Fibroblast of mammary gland (primary cell): Measurements from ENCODE around the gene OPHN1.
"Not testable (repeated sequence)": the region's sequence is repeated elsewhere in the genome, so short reads cannot be mapped to it uniquely, and the experiment has no call there.

Experiments
- DNase-seq: peaks from one replicate; pipeline ENCODE4 v3.0.0-alpha.2; 2010; ENCODE audit warnings: low read depth
- H3K4me3 ChIP-seq: 2 replicates; pipeline ENCODE4 v1.5.1; 2011; ENCODE audit warnings: low read depth, mild to moderate bottlenecking, low read length, moderate library complexity; ENCODE audit not compliant: control insufficient read depth
- TF ChIP-seq, protein P1 (sequence below): conservative IDR thresholded peaks from 2 replicates; pipeline ENCODE4 v1.5.1; 2011; ENCODE audit warnings: low read depth, low read length, inconsistent platforms; ENCODE audit not compliant: control insufficient read depth, insufficient read depth

Gene OPHN1

GRCh38 chrX:68403038-68403437, 30.3 kb downstream of the OPHN1 start:
- no peak overlapping the region for H3K4me3 ChIP-seq
- TF ChIP-seq, protein P1, sequence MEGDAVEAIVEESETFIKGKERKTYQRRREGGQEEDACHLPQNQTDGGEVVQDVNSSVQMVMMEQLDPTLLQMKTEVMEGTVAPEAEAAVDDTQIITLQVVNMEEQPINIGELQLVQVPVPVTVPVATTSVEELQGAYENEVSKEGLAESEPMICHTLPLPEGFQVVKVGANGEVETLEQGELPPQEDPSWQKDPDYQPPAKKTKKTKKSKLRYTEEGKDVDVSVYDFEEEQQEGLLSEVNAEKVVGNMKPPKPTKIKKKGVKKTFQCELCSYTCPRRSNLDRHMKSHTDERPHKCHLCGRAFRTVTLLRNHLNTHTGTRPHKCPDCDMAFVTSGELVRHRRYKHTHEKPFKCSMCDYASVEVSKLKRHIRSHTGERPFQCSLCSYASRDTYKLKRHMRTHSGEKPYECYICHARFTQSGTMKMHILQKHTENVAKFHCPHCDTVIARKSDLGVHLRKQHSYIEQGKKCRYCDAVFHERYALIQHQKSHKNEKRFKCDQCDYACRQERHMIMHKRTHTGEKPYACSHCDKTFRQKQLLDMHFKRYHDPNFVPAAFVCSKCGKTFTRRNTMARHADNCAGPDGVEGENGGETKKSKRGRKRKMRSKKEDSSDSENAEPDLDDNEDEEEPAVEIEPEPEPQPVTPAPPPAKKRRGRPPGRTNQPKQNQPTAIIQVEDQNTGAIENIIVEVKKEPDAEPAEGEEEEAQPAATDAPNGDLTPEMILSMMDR, result no peak
- DNase-seq, result no peak

DNA sequence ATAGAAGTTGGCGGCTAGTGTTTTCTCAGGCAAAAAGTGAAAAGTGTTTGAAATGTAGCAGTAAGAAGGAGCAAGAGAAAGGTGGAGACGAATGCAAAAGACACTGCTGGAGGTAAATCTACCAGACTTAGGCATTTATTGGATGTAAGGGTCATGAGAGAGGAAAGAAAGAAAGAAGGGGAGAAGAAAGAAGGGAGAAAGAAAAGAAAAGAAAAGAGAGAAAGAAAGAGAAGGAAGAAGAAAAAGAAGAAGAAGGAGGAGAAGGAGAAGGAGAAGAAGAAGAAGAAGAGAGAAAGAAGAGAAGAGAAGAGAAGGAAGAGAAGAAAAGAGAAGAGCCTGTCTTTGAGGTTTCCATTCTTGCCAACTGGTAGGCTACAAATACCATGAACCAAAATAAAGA, 31.2 kb downstream of the OPHN1 start:
- no peak overlapping the region for H3K4me3 ChIP-seq
- TF ChIP-seq, protein P1, result no peak
- DNase-seq, result no peak

- DNase-seq, result peak; percentile 19
- TF ChIP-seq, protein P1, result no peak
- H3K4me3 ChIP-seq, result no peak overlapping the region
Observed at GRCh38 chrX:68398291-68398690, 35.0 kb downstream of the OPHN1 start.

DNA sequence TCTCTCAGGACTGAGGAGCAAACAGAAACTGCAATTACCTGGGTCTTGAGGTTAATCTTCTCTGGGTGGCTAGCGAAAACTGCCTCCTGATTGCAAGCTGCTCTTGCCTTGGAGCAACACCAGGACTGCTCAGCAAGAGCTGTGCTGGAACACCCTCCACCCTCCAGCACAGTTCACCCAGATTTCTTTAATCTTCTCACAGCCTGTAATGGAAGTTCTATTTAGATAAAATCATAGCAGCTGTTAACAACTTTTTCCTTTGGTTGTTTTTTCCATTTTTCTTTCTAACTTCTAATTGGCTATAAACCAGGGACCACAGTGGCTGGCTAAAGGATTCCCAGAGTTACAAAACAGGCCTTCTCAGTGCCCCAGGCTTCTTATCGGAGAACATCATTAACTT, 36.3 kb downstream of the OPHN1 start:
- H3K4me3 ChIP-seq, result no peak overlapping the region
- TF ChIP-seq, protein P1, result no peak
- DNase-seq, result no peak

GRCh38 chrX:68389419-68389960, 43.8 kb downstream of the OPHN1 start:
- not testable (repeated sequence) for H3K4me3 ChIP-seq, DNase-seq

- no peak overlapping the region for H3K4me3 ChIP-seq
- DNase-seq, result no peak
- TF ChIP-seq, protein P1, result no peak
Observed at GRCh38 chrX:68387776-68388175, 45.5 kb downstream of the OPHN1 start.

GRCh38 chrX:68383540-68383939, 49.8 kb downstream of the OPHN1 start:
- no peak overlapping the region for H3K4me3 ChIP-seq
- TF ChIP-seq, protein P1, result no peak
- DNase-seq, result no peak

DNA sequence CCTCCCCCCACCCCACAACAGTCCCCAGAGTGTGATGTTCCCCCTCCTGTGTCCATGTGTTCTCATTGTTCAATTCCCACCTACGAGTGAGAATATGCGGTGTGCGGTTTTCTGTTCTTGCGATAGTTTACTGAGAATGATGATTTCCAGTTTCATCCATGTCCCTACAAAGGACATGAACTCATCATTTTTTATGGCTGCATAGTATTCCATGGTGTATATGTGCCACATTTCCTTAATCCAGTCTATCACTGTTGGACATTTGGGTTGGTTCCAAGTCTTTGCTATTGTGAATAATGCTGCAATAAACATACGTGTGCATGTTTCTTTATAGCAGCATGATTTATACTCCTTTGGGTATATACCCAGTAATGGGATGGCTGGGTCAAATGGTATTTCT, 55.7 kb downstream of the OPHN1 start:
- H3K4me3 ChIP-seq, DNase-seq: not testable (repeated sequence)
